Erythroblast (primary cell): Measurements from ENCODE around the gene YIF1A.

Experiments
- GATA1 ChIP-seq: IDR thresholded peaks from 2 replicates; pipeline ENCODE4 v1.6.1; 2011; ENCODE audit warnings: low read depth, mild to moderate bottlenecking, control low read depth, low read length, moderate library complexity
- POLR2A ChIP-seq: IDR thresholded peaks from 2 replicates; pipeline ENCODE4 v1.6.1; 2011; ENCODE audit warnings: mild to moderate bottlenecking, low read length

DNA sequence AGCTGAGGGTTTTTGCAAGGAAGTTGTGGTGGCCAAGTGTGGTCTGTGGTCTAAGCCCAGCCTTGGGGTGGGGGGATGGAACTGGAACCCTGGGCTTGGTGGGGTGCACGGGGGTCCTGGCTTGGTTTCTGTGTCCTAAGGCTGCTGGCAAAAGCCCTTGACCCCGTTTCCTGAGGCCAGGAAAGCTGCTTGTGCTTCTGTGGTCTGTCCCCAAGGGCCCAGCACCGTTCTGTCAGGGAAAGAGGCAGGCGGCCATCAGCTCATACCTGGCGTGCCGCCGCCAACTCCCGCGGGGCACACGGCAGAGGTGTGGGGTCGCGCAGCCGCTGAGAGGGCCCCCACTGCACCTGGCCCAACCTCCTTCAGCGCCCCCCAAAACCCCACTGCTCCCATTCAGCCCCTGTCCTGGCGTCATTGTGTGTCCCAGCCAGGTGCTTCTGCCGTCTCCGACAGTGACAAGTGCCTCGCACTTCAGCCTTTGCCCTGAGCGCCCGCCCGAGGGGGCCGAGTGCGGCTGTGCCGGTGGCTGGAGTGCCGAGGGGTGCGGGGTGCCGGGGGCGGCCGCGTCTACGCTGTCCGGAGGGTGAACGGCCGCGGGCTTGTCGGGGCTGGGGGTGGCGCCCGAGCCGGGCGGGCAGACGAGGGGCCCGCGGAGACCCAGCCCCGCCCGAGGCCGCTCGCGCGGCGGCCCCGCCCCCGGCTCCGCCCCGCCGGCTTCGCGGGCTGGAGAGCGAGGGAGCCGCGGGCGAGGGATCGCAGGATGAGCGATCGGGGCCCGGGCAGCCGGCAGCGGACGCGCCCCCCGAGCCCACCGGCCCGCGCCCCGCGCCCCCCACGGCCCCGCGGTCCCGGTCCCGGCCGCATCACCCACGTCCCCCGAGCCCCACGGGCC is 11.2 kb downstream of the YIF1A start, which contains the start of gene CNIH2:
- peak; percentile 15 for TF ChIP-seq POLR2A
- TF ChIP-seq GATA1: no peak
